Measurements from ENCODE around the gene PRRC2B.
"Not testable (repeated sequence)": the region's sequence is repeated elsewhere in the genome, so short reads cannot be mapped to it uniquely, and the experiment has no call there.

PRRC2B gene

DNA sequence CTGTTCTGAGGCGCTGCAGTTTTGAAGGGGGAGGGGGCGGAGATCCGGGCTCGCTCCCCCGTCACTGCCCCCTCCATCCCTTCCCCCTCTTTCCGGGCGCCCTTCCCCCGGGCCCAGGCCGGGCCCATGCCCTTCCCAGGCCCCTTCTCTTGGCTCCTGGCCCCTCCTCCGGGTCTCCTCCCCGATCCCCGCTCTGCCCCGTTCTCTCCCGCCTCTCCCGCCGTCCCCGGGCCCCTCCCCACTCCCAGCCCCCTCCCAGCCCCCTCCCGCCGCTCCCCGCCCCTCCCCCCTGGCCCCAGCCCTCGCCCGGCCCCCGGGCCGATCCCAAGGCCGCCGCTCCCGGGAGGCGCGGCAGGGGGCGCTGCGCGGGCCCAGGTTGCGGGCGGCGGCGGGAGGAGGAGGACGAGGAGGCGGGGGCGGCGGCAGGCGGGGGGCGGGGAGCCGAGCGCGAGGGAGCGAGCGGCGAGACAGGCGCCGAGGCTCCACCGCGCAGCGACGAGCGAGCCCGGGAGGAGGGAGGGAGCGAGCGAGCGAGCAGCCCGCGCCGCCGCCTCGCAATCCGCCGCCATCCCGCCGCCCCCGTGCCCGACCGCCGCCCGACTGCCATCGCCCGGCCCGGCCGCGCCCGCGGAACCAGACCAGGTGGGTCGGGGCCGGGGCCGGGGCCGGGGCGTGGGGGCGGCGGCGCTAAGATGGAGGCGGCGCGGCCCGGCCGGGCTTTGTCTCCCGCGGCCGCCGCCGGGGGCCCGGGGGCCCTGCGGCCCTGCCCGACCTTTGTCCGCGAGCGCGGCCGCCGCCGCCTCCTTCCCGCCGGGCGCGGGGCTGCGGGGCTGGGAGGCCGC, at the start of gene PRRC2B:
Gene PRRC2B, plus strand, starts transcription at position 465 of the 842 bp plus-strand sequence. CDS start 36,059 bp downstream, outside the sequence.
- DNase-seq (ENCODE audit: low read depth in 3 of 3): peak; percentile 69 to 85 (median 72)

DNA sequence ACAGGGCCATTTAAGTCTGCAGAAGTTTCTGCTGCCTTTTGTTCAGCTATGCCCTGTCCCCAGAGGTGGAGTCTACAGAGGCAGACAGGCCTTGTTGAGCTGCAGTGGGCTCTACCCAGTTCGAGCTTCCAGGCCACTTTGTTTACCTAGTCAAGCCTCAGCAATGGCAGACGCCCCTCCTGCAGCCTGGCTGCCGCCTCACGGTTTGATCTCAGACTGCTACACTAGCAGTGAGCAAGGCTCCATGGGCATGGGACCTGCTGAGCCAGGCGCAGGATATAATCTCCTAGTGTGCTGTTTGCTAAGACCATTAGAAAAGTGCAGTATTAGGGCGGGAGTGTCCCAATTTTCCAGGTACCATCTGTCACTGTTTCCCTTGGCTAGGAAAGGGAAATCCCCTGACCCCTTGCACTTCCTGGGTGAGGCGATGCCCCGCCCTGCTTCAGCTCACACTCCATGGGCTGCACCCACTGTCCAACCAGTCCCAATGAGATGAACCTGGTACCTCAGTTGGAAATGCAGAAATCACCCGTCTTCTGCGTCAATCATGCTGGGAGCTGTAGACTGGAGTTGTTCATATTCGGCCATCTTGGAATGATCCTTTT, 48.9 kb upstream of the PRRC2B start:
- DNase-seq (ENCODE audit: low read depth in 3 of 3): not testable (repeated sequence)

DNA sequence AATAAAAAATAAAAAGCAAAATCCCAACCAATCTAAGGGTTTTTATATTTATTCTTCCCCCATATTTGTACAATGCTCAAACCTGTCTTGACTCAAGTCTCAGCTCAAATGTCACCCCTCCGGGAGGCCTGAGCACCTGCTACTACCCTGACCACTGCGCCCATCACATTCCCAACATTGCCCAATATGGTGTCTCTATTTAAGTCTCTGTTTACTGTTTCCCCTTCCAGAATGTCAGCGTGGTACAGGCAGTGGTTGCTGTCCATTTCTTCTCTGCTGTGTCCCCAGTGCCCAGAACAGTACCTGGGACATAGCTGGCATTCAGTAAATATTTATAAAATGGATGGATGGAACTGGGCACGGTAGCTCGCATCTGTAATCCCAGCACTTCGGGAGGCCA, 47.3 kb upstream of the PRRC2B start:
- no peak for DNase-seq (ENCODE audit: low read depth in 3 of 3)

DNA sequence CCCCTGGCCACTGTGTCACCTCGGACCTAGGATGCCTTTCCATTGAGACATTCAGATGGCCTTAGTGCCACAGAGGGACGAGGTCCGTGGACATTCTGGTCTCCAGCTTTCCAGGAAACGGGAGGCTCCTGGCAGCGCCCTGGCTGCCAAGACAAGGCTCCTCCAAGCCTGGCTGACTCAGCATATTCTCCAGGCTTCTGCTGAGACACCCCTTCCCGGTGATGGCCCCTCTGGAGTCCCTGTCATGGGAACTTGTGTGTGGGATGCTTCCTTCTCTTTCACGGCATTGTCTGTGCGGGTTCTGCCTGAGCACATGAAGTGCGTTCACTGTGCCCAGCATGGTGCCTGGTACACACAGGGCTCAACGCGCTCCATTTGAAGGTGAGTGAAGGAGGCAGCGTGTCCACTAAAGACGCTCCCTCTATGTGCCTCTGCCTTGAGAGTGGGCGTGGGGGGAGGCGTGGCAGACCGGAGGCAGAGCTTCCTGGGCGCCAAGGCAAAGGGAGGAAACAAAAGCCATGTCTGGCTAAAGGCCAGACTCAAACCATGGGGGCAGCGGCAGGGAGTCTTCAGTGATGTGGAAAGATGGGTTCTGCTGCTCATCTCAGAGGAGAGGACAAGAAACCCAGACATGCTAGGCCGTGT, 46.4 kb upstream of the PRRC2B start:
- DNase-seq (ENCODE audit: low read depth in 3 of 3): no peak

GRCh38 chr9:131348631-131349521, 45.0 kb upstream of the PRRC2B start:
- DNase-seq (ENCODE audit: low read depth in 3 of 3): no peak

DNA sequence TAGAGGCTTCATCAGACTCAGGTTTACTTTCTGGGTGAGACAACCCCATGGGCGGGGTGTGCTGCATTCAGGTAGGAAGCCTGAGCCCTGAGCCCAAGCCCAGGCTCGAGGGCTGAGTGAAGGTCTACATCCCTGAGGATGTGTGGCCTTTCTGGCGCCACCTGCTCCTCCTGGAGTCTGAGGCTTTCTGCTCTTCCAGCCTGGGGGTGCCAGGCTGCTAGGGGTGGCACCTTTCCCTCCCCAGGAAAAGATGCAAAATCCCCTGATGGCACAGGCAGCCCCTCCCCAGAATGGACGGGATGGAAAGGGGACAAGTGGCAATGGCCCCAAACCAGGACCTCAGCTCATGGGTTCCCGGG, 44.4 kb upstream of the PRRC2B start:
- no peak for DNase-seq (ENCODE audit: low read depth in 3 of 3)

GRCh38 chr9:131349881-131350563, 43.9 kb upstream of the PRRC2B start:
- peak; percentile 73 to 89 (median 79) for DNase-seq (ENCODE audit: low read depth in 3 of 3)

- not testable (repeated sequence) for DNase-seq (ENCODE audit: low read depth in 3 of 3)
These were observed 37.4 kb upstream of the PRRC2B start for GRCh38 chr9:131356479-131356878.

GRCh38 chr9:131358556-131358955, 35.3 kb upstream of the PRRC2B start:
- DNase-seq (ENCODE audit: low read depth in 3 of 3): no peak

GRCh38 chr9:131361202-131361833, 32.6 kb upstream of the PRRC2B start:
- no peak for DNase-seq (ENCODE audit: low read depth in 3 of 3)

GRCh38 chr9:131365546-131365945, 28.3 kb upstream of the PRRC2B start:
- DNase-seq (ENCODE audit: low read depth in 3 of 3): no peak

DNA sequence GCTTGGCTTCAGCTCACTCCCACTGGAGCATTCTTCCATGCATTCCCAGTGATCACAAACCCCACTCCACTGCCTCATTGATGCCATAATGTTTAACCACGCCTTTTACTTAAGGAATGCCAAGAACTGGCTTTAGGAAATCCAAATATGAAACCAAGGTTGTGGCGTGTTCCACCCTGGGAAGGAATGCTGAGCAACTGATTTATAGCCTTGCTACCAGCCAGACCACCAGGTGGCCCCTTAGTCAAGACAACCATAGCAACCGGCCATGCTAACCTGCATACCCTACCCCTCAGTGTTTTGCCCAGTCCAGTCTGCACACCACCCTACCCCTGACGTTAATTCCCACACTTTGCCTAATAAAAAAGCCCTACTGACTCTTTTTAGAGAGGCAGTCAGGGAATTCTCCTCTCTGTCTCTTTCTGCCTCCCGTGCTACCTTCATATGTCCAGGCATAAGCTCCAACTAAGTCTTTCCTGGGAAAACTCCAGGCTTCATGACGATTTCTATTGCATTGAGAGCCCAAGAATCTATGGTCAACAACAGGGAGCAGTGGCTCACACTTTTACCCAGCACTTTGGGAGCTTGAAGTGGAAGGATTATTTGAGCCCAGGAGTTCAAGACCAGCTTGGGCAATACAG, 27.0 kb upstream of the PRRC2B start:
- no peak for DNase-seq (ENCODE audit: low read depth in 3 of 3)

DNA sequence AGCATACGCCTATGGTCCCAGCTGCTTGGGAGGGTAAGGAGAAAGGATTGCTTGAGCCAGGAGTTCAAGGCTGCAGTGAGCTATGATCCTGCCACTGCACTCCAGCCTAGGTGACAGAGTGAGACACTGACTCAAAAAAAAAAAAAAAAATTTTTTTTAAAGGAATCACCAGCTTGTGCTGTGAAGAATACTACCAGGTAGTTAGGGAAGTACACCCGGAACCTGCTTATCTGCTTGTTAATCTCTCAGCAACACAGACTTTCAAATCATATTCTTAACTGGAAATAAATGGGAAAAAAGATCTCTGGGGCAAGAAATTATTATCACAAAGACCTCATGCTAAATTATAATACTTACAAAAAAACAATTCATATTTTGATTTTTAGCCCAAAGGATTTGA, 26.4 kb upstream of the PRRC2B start:
- no peak for DNase-seq (ENCODE audit: low read depth in 3 of 3)

GRCh38 chr9:131370638-131371037, 23.2 kb upstream of the PRRC2B start:
- DNase-seq (ENCODE audit: low read depth in 3 of 3): no peak

GRCh38 chr9:131372599-131372973, 21.3 kb upstream of the PRRC2B start:
- DNase-seq (ENCODE audit: low read depth in 3 of 3): not testable (repeated sequence)

GRCh38 chr9:131374638-131375037, 19.2 kb upstream of the PRRC2B start:
- DNase-seq (ENCODE audit: low read depth in 3 of 3): not testable (repeated sequence)

GRCh38 chr9:131379056-131379455, 14.8 kb upstream of the PRRC2B start:
- DNase-seq (ENCODE audit: low read depth in 3 of 3): no peak

DNA sequence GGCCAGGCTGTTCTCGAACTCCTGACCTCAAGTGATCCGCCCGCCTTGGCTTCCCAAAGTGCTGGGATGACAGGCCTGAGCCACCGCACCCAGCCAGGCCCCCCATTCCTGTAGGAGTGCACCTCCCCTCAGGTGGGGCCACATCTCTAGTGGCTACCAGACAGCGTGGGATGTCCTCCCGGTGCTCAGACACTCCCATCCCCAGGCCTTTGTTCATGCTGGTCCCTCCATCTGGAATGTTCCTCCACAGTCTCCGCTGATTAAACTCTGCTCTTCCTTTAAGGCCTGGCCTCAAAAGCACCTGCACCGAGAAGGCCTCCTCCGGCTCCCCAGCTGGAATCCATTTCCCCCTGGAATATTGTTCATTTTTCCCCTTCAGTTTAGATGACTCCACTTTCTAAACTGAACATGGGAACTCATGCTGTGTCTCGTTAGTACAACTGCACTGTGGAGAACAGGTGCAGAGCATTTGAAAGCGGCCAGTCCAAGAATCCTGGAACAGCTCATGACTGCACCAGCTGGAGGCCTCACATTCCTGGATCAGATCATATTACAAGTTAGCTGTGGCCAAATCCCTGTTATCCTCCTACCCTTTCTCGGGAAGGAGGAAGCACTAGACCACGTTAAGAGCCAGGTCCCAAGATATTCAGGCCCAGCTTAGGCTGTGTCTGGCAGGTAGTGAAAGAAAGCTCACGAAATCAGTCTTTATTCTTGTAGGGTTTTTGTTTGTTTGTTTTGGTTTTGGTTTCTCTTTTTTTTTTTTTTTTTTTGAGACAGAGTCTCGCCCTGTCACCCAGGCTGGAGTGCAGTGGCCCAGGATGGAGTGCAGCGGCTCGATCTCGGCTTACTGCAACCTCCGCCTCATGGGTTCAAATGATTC, 10.8 kb upstream of the PRRC2B start:
- no peak for DNase-seq (ENCODE audit: low read depth in 3 of 3)

- DNase-seq (ENCODE audit: low read depth in 3 of 3): no peak
These were observed 8.6 kb upstream of the PRRC2B start for GRCh38 chr9:131385296-131385695.
